ENCODE measurements around the gene MAP7D1. TPM values are rescaled to one million over a fixed set of nuclear protein-coding genes. Genes with fewer than 3 reads are reported as not detected.
"Not testable (repeated sequence)": the region's sequence is repeated elsewhere in the genome, so short reads cannot be mapped to it uniquely, and the experiment has no call there.

MAP7D1 gene
- total RNA-seq, 1 donor from 2014 or later: 166 TPM

DNA sequence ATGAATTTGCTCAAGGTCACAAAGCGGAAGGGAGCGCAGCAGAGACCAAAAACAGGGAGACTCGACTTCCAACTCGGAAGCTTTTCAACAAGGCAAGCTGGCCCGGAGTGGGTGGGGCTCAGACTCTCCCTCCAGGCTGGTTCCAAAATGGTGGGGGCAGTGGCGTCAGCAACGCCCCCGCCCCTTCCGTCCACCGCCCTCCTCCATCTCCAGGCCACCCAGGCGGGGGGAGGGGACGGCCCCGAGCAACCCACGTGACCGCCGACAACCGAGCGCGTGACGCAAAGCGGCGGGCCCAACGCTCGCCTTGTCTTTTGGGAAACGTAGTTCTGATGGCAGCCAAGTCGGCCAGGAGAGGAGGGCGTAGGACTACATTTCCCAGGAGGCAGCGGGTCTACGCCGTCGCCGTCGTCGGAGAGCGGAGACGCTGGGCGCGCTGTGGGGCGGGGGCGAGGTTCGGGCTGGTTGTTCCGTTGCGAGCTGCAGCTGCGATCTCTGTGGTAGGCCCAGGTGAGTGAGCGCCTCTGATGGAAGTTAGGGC lies 68.1 kb downstream of the MAP7D1 start, which contains the start of gene THRAP3:
THRAP3 (plus strand) TSS at position 448 of the 541 bp plus-strand sequence. CDS start 58,121 bp downstream, outside the sequence.
- H3K4me1 Mint-ChIP-seq: peaks cover 33% of the 10 kb centered on the region
- DNase-seq (ENCODE audit: low read depth, low spot score): peak; percentile 99
- H3K27me3 Mint-ChIP-seq (ENCODE audit: low read depth): no peaks in the 10 kb centered on the region
- peak within 1 kb of the TSS; percentile 99 for H3K27ac Mint-ChIP-seq (ENCODE audit: unreplicated experiment)
- TF ChIP-seq CTCF (conservative IDR thresholded peaks at IDR 0.05): no peak
- peak within 1 kb of the TSS; percentile 94 for H3K4me3 Mint-ChIP-seq
- no peaks in the 10 kb centered on the region for H3K9me3 Mint-ChIP-seq
- peaks cover 7% of the 10 kb centered on the region for H3K36me3 Mint-ChIP-seq (ENCODE audit: low read depth)

DNA sequence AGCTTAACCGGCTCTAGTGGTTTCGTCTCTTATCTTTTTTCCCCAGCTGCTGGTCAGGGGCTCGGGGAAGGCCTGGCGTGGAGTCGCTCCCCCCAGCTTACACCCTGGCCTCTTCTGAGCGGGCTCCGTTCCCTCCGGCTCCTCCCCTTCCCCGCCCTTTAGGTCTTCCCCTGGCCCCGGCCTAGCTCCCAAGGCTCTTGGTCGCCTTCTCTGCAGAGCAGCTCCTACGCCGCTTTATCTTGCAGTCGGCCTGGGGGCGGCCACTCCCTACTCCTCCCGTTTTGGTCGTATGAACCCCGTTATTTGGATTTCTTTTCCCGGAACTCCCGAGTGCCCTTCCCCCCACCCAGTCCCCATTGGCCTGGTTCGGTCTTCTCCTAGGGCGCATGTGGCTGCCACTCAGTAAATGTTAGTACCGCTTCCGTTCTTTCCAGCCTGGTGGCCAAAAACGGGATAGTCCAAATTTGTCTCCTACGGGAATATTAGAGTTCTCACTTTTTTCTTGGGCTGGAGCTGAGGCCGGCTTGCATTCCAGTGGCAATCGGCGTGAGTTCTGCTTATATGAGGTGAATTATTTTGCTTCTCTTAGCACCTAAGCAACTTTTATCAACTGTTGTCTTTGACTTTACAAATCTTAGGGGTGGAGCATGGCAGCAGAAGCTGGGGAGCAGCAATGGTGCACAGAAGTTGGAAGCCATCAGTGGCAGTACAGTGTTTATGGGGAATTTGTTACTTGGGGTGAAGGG lies 68.8 kb downstream of the MAP7D1 start:
- Mint-ChIP-seq H3K4me3 (peak overlapping the region; percentile 94), H3K9me3 (no peaks in the 10 kb centered on the region), H3K4me1 (peaks cover 33% of the 10 kb centered on the region), H3K27me3 (ENCODE audit: low read depth) (no peaks in the 10 kb centered on the region), H3K36me3 (ENCODE audit: low read depth) (peaks cover 7% of the 10 kb centered on the region), H3K27ac (ENCODE audit: unreplicated experiment) (peak overlapping the region; percentile 94)
- TF ChIP-seq CTCF (conservative IDR thresholded peaks at IDR 0.05): peak; percentile 65
- DNase-seq (ENCODE audit: low read depth, low spot score): peak; percentile 67

DNA sequence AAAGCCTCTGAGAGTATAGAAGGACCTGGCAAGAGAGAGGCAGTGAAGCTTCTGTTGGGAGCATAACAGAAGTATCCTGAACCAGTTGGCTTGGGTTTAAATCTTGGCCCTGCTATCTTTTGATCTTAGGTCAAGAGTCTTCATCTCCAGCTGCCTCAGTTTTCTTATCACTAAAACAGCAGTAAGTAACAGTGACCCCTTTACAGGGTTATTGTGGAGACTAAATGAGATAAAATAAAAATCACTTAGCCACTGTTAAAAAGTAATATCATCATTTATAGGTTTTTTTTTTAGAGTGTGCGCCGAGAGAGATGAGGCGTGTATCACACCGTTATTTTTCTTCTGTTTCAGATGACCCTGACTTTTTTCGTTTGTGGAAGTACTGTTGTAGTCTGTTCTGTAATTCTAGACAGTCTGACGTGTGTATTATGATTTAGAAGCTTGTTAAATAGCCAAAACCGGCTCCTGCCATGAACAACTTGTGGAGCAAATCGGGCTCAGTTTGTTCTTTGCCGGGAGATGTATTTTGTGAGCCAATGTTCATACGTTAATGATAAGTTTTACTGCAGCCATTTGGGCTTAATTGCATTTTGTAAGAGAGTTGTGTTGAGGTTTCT lies 69.4 kb downstream of the MAP7D1 start:
- Mint-ChIP-seq H3K36me3 (ENCODE audit: low read depth) (peaks cover 7% of the 10 kb centered on the region), H3K4me3 (peak overlapping the region; percentile 94), H3K27me3 (ENCODE audit: low read depth) (no peaks in the 10 kb centered on the region), H3K4me1 (peaks cover 33% of the 10 kb centered on the region), H3K9me3 (no peaks in the 10 kb centered on the region), H3K27ac (ENCODE audit: unreplicated experiment) (peak overlapping the region; percentile 94)
- DNase-seq (ENCODE audit: low read depth, low spot score): no peak
- TF ChIP-seq CTCF (conservative IDR thresholded peaks at IDR 0.05): no peak

DNA sequence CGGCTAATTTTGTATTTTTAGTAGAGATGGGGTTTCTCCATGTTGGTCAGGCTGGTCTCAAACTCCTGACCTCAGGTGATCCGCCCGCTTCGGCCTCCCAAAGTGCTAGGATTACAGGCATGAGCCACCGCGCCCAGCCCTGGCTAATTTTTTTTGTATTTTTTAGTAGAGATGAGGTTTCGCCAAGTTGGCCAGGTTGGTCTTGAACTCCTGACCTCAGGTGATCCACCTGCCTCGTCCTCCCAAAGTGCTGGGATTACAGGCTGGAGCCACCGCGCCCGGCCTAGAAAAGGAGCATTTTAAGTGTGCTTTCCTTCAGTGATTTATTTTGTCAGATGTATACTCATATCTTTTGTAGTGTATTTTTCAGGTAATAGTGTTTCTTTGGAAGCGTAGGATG lies 74.3 kb downstream of the MAP7D1 start:
- H3K27ac Mint-ChIP-seq (ENCODE audit: unreplicated experiment); H3K9me3 Mint-ChIP-seq; H3K4me3 Mint-ChIP-seq; DNase-seq (ENCODE audit: low read depth, low spot score); H3K27me3 Mint-ChIP-seq (ENCODE audit: low read depth): not testable (repeated sequence)
- peaks cover 13% of the 10 kb centered on the region for H3K36me3 Mint-ChIP-seq (ENCODE audit: low read depth)
- peaks cover 22% of the 10 kb centered on the region for H3K4me1 Mint-ChIP-seq

Other genes with a start within 250 kb of the MAP7D1 start
- 27.9 and 29.2 TPM in 2 replicates for gene AGO3, start 225.1 kb upstream of the MAP7D1 start, total RNA-seq
- 7.4 and 8.4 TPM in 2 replicates for gene TEKT2, start 72.1 kb upstream of the MAP7D1 start, total RNA-seq
- 33.8 and 34.0 TPM in 2 replicates for gene ADPRS, start 67.3 kb upstream of the MAP7D1 start, total RNA-seq
- gene COL8A2, start 30.9 kb upstream of the MAP7D1 start, total RNA-seq: 0.09 TPM in 2 replicates
- gene TRAPPC3, start 6.7 kb upstream of the MAP7D1 start, total RNA-seq: 48.6 and 52.8 TPM in 2 replicates
- gene THRAP3, start 68.3 kb downstream of the MAP7D1 start, total RNA-seq: 167 and 170 TPM in 2 replicates
- gene SH3D21, start 150.2 kb downstream of the MAP7D1 start, total RNA-seq: 5.4 and 5.9 TPM in 2 replicates
- 24.8 and 28.5 TPM in 2 replicates for gene EVA1B, start 167.5 kb downstream of the MAP7D1 start, total RNA-seq
- gene STK40, start 229.8 kb downstream of the MAP7D1 start, total RNA-seq: 77.5 and 80.1 TPM in 2 replicates
- 48.1 and 48.4 TPM in 2 replicates for gene LSM10, start 241.7 kb downstream of the MAP7D1 start, total RNA-seq

Measured in neural crest cell (in vitro differentiated cells).